Heart left ventricle (tissue), 13 donors: Measurements from ENCODE around the gene PTPMT1.

ENCODE experiments used
- CTCF ChIP-seq, 12 donors: fragments of 200-600 bp; sonication (generic) in 4 of 12; IDR thresholded peaks; one replicate each; pipeline versions ENCODE4 v1.5.0 to v1.8.0; 2018 to 2022; ENCODE audit warnings: antibody characterized with exemption in 12 of 12, mild to moderate bottlenecking in 5 of 12
- POLR2A ChIP-seq, 2 donors: fragments of 450-650 bp; IDR thresholded peaks; one replicate each; pipeline ENCODE4 v1.6.1; 2017; ENCODE audit warnings: antibody characterized with exemption in 2 of 2, mild to moderate bottlenecking in 2 of 2, moderate library complexity in 2 of 2
- donor health status: ischemic (EF 13 %, LVEDD 7.1; RV severe dilation, severe dysfunction).
- donor health status: DM: no; HTN: yes; CAD: no.
- donor health status: DM: no; HTN: no; CAD: no.
- donor health status: ischemic (EF 25% LVEDD 6.9; RV normal size, moderate dysfunction).
- donor health status: ischemic (EF 25% LVEDD 5.7; RV mildly dilated, moderate dysfunction).
- donor health status: ischemic (EF 35%, LVEDD 5.7; RV mildly dilated, moderate dysfunction).
- donor health status: nonischemic (EF 11% LVEDD 7.7; RV severe dilation, severe dysfunction).
- donor health status: DM: yes; HTN: yes; CAD: no.
- donor health status: PGD.
- donor health status: ischemic (EF 29% LVEDD 5.4; RV normal size, mild dysfunction).
- donor health status: nonischemic (EF 23%, LVEDD 6.1; RV moderate dilation, normal function).

- TF ChIP-seq CTCF (IDR thresholded peaks at IDR 0.05) (no peak), POLR2A (IDR thresholded peaks at IDR 0.05) (no peak)
Measured at GRCh38 chr11:47538741-47539565, 26.4 kb upstream of the PTPMT1 start.
